ENCODE measurements around the gene SLC38A1. TPM values are rescaled to one million over a fixed set of nuclear protein-coding genes. Genes with fewer than 3 reads are reported as not detected.
"Not testable (repeated sequence)": the region's sequence is repeated elsewhere in the genome, so short reads cannot be mapped to it uniquely, and the experiment has no call there.

Gene SLC38A1
- 100 to 1,000 TPM; 194 to 207 TPM for total RNA-seq

DNA sequence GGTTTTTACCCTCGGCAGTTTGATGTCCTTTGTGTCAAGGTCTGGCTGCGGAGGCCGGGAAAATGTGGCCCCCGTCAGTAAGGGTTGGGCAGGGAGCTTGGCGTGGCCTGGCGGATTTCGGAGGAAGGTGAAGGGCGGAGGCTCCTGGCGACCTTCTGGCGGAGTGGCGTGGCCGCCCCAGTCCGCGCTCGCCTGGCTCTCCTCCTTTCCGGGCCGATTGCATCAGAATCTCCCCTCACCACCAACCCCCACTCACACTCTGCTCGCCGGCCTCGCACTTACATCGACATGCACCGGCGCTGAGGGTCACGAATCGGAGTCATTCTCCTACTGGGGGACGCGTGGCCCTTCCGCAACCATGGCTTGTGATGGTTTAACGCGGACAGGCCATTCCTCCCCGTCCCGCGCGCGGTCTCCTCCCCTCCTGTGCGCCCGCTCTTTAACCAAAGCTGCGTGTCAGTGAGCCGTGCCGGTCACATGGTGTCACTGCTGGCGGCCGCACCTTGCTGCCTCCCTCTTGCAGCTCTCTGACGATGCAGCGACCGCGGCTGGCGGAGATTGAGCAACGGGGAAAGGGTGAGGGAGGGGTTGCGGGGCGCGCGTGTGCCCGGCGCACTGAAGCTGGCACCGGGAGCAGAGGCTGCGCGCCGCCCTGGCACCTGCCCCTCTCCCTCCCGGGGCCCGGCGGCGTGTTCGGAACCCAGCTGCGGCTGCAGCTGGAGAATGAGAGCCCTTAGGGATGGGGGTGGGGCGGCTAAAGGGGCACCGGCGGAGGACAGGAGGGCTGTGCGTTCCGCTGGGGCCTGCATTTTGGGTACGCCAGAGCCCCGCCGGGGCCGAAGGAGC lies at the start of gene SLC38A1:
TSS of gene SLC38A1 (minus strand) at position 461 of the 846 bp plus-strand sequence. CDS start 29,243 bp downstream, outside the sequence.
- peaks cover 19% of the 10 kb centered on the region for H3K36me3 Mint-ChIP-seq
- ATAC-seq (ENCODE audit: low read depth) (peak; percentile 72), DNase-seq (peak; percentile 88)
- no peaks in the 10 kb centered on the region for H3K9me3 Mint-ChIP-seq
- H3K4me3 Mint-ChIP-seq: no peak within 1 kb of the TSS
- POLR2A ChIA-PET: interaction anchor here (0.6 to 4.1 kb wide), 46 partner anchors 13 to 1953 kb away, joined by 3 to 198 read pairs (median 4); partner anchors contain the start of genes ARID2, RPAP3, SCAF11 and SLC38A2
- no peaks in the 10 kb centered on the region for H3K27me3 Mint-ChIP-seq
- peaks cover 16% of the 10 kb centered on the region for H3K4me1 Mint-ChIP-seq
- H3K27ac Mint-ChIP-seq: no peak within 1 kb of the TSS

DNA sequence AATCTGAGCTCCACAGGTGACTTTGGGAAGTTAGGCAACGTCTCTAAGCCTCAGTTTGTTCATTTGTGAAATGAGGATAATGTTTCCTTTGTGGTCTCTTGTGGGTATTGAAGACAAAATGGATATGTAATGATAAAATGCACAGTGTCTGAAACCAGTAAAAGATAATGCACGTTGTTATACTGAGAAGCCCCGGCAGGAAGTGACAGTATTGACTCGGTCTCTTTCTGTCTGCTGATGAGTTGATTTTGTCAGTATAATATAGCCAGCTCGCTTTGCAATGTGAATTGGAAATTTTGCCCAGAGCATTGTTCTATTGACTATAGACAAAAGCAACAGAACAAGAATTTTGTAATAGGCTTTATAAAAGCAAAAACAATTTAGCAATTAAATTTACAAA lies 49.2 kb upstream of the SLC38A1 start:
- H3K27ac Mint-ChIP-seq: no peak overlapping the region
- no peaks in the 10 kb centered on the region for H3K27me3 Mint-ChIP-seq
- POLR2A ChIA-PET: no interaction called here
- no peak for ATAC-seq (ENCODE audit: low read depth)
- DNase-seq: no peak
- no peak overlapping the region for H3K4me3 Mint-ChIP-seq
- H3K9me3 Mint-ChIP-seq: peaks cover 10% of the 10 kb centered on the region
- H3K4me1 Mint-ChIP-seq: no peaks in the 10 kb centered on the region
- peaks cover 6% of the 10 kb centered on the region for H3K36me3 Mint-ChIP-seq

DNA sequence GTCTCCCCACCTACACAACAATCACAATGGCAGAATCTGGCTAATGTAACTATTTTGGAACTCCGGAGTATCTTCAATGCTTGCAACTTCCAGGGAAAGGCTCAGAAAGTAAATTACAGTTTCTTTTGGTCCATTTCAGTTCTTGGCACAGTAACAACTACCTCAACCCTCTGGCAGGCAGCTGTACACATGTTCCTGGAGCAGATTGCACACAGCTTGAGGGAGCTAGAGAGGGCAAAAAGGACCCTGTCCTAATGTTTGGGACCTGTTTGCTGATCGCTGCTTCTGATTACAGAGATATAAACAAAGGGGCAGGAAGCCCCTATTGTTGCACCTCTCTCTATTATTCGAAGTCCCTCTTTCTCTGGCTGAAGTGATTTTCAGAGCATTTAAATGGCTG lies 35.2 kb upstream of the SLC38A1 start:
- Mint-ChIP-seq H3K27me3 (peaks cover 5% of the 10 kb centered on the region), H3K36me3 (peaks cover 8% of the 10 kb centered on the region), H3K9me3 (peaks cover 8% of the 10 kb centered on the region), H3K27ac (no peak overlapping the region), H3K4me3 (no peak overlapping the region), H3K4me1 (peaks cover 6% of the 10 kb centered on the region)
- DNase-seq (no peak), ATAC-seq (ENCODE audit: low read depth) (no peak)
- POLR2A ChIA-PET: interaction anchor here (1.2 kb wide), 1 partner anchor 34 kb away, joined by 3 read pairs; no protein-coding TSS in a partner anchor

DNA sequence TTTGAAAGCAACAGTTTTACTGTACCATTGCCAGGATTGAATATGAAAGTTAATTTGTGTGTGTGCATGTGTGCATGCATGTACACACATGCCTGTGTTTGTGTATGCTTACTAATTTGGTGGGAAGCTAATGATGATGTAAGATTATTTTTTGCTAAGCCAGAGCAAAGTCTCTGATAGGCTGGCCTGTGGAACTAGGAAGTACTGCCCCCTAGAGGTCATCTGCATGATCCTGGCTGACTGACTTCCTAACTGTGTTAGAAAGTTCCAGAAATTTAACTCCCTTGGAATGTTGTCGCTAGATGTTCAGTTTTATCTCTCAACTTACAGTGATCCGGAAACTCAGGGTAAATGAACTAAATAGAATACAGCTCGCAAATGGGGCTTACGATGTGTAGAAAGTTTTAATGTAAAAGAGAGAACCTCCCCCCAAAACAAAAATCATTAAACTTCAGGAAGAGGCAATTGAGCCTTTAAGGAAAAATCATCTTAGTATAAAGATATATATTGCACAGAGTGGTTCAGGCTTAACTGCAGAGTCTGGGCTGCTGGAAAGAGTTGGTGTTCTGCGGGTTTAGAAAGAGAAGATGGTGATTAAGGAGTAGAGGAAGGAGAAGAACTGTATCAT lies 34.3 kb upstream of the SLC38A1 start:
- Mint-ChIP-seq H3K4me3 (no peak overlapping the region), H3K27ac (no peak overlapping the region), H3K36me3 (peaks cover 5% of the 10 kb centered on the region), H3K27me3 (peaks cover 5% of the 10 kb centered on the region), H3K9me3 (peaks cover 5% of the 10 kb centered on the region), H3K4me1 (peaks cover 6% of the 10 kb centered on the region)
- no peak for DNase-seq
- peak; percentile 65 for ATAC-seq (ENCODE audit: low read depth)
- POLR2A ChIA-PET: interaction anchor here (0.9 kb wide), 1 partner anchor 126 kb away, joined by 3 read pairs; no protein-coding TSS in a partner anchor

DNA sequence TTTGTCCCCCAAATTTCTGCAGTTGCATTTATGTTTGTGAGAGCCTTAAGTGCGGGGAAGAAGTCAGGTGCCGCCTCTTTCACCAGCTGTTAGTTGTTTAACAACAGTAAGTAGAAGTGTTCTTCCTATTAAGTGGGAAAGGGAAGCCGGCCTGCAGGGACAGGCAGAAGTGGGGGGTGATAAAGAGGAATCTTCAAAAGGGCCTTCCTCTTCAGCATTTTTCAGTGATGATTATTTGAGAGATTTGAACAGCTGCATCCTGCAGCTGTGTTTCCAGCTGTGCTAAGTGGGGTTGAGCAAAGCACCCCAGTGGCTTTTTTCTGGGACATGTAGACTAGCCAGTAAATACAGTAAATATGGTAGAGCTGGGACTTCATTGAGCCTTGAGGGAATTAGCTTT lies 32.1 kb upstream of the SLC38A1 start:
- POLR2A ChIA-PET: interaction anchor here (0.8 to 1.0 kb wide), 2 partner anchors 32 to 33 kb away, joined by 3 read pairs; partner anchors contain the start of gene SLC38A1

DNA sequence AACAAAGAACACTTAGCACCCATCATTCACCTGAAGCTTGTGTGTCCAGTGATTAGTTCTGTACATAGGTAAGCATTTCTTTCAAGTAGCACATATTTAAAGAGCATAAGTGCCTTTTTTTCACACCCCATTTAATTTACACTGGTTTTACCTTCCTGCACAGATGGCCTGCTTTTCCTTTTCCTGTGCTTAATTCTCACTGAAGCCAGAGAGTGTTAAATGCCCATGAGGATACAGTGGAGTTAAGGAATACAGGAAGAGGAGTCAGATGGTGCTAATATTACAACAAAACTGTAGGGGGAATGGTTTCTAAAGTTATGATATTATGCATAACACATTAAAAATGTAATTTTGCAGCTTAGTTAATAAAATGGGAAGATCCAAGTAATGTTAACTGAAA lies 31.0 kb upstream of the SLC38A1 start:
- ATAC-seq (ENCODE audit: low read depth) (no peak), DNase-seq (no peak)
- no peak overlapping the region for H3K4me3 Mint-ChIP-seq
- peaks cover 5% of the 10 kb centered on the region for H3K27me3 Mint-ChIP-seq
- no peak overlapping the region for H3K27ac Mint-ChIP-seq
- H3K4me1 Mint-ChIP-seq: peaks cover 6% of the 10 kb centered on the region
- no peaks in the 10 kb centered on the region for H3K36me3 Mint-ChIP-seq
- no peaks in the 10 kb centered on the region for H3K9me3 Mint-ChIP-seq
- POLR2A ChIA-PET: no interaction called here

More for the DNA sequence above, 32.1 kb upstream of the SLC38A1 start:
- no peak for ATAC-seq (ENCODE audit: low read depth)
- H3K4me1 Mint-ChIP-seq: peaks cover 6% of the 10 kb centered on the region
- H3K27me3 Mint-ChIP-seq: peaks cover 5% of the 10 kb centered on the region
- H3K9me3 Mint-ChIP-seq: no peaks in the 10 kb centered on the region
- H3K36me3 Mint-ChIP-seq: no peaks in the 10 kb centered on the region
- H3K4me3 Mint-ChIP-seq: no peak overlapping the region
- H3K27ac Mint-ChIP-seq: no peak overlapping the region
- DNase-seq: no peak

DNA sequence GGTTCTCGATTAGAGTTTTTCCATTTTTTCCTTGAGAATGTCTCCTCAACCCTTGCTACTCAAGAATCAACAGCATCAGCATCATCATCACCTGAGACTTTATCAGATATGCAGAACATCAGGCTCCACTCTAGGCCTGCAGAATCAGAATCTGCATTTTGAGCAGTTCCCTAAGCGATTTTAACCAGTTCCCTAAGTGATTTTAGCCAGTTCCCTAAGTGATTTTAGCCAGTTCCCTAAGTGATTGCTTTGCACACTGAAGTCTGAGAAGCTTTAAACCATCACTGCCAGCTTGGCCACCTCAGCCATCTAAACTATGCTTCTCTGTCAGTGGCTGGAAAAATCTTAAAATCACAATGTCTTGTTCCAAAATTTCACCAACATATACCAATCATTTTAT lies 29.4 kb upstream of the SLC38A1 start:
- no peaks in the 10 kb centered on the region for H3K36me3 Mint-ChIP-seq
- POLR2A ChIA-PET: no interaction called here
- no peak overlapping the region for H3K4me3 Mint-ChIP-seq
- peaks cover 2% of the 10 kb centered on the region for H3K27me3 Mint-ChIP-seq
- H3K27ac Mint-ChIP-seq: no peak overlapping the region
- H3K4me1 Mint-ChIP-seq: peaks cover 4% of the 10 kb centered on the region
- ATAC-seq (ENCODE audit: low read depth): no peak
- H3K9me3 Mint-ChIP-seq: no peaks in the 10 kb centered on the region
- no peak for DNase-seq

DNA sequence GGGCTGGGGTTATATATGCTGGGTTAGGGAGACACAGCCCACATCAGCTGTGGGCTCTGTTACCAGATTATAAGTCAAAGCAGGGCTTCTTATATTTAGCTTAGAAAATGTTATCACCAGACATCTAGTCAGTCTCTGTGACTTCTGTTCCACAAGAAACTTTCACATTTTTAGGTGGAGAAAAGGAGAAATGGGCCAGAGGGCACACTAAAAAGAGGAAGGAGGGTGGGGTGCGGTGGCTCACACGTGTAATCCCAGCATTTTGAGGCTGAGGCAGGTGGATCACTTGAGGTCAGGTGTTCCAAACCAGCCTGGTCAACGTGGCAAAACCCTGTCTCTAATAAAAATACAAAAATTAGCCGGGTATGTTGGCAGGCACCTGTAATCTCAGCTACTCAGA lies 28.0 kb upstream of the SLC38A1 start:
- Mint-ChIP-seq H3K27me3 (no peaks in the 10 kb centered on the region), H3K36me3 (peaks cover 5% of the 10 kb centered on the region), H3K9me3 (peaks cover 4% of the 10 kb centered on the region), H3K4me1 (no peaks in the 10 kb centered on the region), H3K27ac (no peak overlapping the region), H3K4me3 (no peak overlapping the region)
- POLR2A ChIA-PET: no interaction called here
- DNase-seq (no peak), ATAC-seq (ENCODE audit: low read depth) (no peak)

DNA sequence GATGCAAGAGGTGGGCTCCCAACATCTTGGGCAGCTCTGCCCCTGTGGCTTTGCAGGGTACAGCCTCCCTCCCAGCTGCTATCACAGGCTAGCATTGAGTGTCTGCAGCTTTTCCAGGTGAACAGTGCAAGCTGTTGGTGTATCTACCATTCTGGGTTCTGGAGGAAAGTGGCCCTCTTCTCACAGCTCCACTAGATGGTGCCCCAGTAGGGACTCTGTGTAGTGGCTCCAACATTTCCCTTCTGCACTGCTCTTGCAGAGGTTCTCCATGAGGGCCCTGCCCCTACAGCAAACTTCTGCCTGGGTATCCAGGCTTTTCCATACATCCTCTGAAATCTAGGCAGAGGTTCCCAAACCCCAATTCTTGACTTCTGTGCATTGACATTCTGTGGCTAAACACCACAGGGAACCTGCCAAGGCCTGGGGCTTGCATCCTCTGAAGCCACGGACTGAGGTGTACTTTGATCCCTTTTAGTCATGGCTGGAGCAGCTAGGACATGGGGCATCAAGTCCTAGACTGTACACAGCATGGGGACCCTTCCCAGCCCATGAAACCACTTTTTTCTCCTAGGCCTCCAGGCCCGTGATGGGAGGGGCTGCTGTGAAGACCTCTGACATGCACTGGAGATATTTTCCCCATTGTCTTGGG lies 24.0 kb upstream of the SLC38A1 start:
- ATAC-seq (ENCODE audit: low read depth) (no peak), DNase-seq (no peak)
- Mint-ChIP-seq H3K36me3 (peaks cover 10% of the 10 kb centered on the region), H3K4me3 (no peak overlapping the region), H3K4me1 (no peaks in the 10 kb centered on the region), H3K27ac (no peak overlapping the region), H3K9me3 (peaks cover 15% of the 10 kb centered on the region), H3K27me3 (peaks cover 2% of the 10 kb centered on the region)
- POLR2A ChIA-PET: no interaction called here

DNA sequence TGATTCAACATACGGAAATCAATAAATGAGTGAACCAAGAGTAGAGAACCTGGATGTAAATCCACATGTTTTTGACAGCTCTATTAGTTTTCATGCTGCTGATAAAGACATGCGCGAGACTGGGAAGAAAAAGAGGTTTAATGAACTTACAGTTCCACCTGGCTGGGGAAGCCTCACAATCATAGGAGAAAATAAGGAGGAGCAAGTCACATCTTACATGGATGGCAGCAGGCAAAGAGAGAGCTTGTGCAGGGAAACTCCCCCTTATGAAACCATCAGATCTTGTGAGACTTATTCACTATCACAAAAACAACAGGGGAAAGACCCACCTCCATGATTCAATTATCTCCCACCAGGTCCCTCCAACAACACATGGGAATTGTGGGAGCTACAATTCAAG lies 23.1 kb upstream of the SLC38A1 start:
- H3K27ac Mint-ChIP-seq; H3K27me3 Mint-ChIP-seq; POLR2A ChIA-PET; DNase-seq; ATAC-seq (ENCODE audit: low read depth); H3K4me1 Mint-ChIP-seq; H3K4me3 Mint-ChIP-seq: not testable (repeated sequence)
- H3K36me3 Mint-ChIP-seq: peaks cover 14% of the 10 kb centered on the region
- peaks cover 22% of the 10 kb centered on the region for H3K9me3 Mint-ChIP-seq

DNA sequence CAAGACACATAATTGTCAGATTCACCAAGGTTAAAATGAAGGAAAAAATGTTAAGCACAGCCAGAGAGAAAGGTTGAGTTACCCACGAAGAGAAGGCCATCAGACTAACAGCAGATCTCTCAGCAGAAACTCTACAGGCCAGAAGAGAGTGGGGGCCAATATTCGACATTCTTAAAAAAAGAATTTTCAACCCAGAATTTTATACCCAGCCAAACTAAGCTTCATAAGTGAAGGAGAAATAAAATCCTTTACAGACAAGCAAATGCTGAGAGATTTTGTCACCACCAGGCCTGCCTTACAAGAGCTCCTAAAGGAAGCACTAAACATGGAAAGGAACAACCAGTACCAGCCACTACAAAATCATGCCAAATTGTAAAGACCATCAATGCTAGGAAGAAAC lies 16.3 kb upstream of the SLC38A1 start:
- H3K4me3 Mint-ChIP-seq; POLR2A ChIA-PET; H3K27me3 Mint-ChIP-seq; ATAC-seq (ENCODE audit: low read depth); DNase-seq; H3K27ac Mint-ChIP-seq; H3K4me1 Mint-ChIP-seq: not testable (repeated sequence)
- peaks cover 30% of the 10 kb centered on the region for H3K36me3 Mint-ChIP-seq
- H3K9me3 Mint-ChIP-seq: peaks cover 45% of the 10 kb centered on the region

DNA sequence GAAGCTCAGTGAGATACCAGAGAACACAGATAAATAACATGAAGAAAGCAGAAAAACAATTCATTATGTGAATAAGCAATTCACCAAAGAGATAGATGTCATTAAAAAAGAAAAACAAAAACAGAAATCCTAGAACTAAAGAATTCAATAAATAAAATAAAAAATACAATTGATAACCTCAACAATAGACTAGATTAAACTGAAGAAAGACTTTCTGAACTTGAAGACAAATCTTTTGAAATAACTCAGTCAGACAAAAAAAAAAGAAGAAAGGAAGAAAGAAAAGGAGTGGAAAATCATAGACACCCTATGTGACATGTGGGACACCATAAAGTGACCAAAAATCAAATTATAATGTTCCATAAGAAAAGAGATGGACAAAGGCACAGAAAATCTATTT lies 14.0 kb upstream of the SLC38A1 start:
- ATAC-seq (ENCODE audit: low read depth) (no peak), DNase-seq (no peak)
- Mint-ChIP-seq H3K4me3 (no peak overlapping the region), H3K27me3 (no peaks in the 10 kb centered on the region), H3K36me3 (peaks cover 32% of the 10 kb centered on the region), H3K4me1 (no peaks in the 10 kb centered on the region), H3K27ac (no peak overlapping the region), H3K9me3 (peaks cover 39% of the 10 kb centered on the region)
- POLR2A ChIA-PET: interaction anchor here (2.0 kb wide), 1 partner anchor 14 kb away, joined by 5 read pairs; the partner anchor contains the start of gene SLC38A1

DNA sequence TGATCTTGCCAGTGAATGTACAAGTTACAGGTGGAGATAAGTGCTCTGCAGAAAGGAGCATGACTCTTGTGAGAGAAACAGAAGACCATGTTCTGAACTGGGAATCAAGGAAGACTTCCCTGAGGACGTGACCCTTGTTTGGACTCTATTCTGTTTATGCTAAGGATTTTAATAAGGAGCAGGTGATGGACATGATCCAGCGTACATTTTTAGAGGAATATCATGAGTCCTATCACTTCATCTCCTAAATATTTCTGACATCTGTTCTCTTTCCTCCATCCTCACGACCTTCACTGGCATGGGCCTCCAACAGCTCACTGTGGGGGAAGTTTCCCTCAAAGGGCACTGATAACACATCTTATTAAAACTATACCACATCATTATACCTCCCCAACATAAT lies 7.9 kb upstream of the SLC38A1 start:
- Mint-ChIP-seq H3K27ac (no peak overlapping the region), H3K9me3 (peaks cover 1% of the 10 kb centered on the region), H3K4me3 (no peak overlapping the region), H3K36me3 (peaks cover 39% of the 10 kb centered on the region), H3K27me3 (no peaks in the 10 kb centered on the region), H3K4me1 (peaks cover 2% of the 10 kb centered on the region)
- ATAC-seq (ENCODE audit: low read depth): no peak
- POLR2A ChIA-PET: no interaction called here
- DNase-seq: no peak
